HG02588 (cell line): Measurements from ENCODE around the gene RNU6-8.
A peak's percentile ranks its signal among the peaks of the same experiment; 100 is the strongest.

Source experiments
- ATAC-seq: cut with Tn5 transposase; IDR thresholded peaks from one replicate; pipeline ENCODE4 v1.9.1; 2021; ENCODE audit warnings: mild to moderate bottlenecking, moderate library complexity; ENCODE audit not compliant: unreplicated experiment

The RNU6-8 gene

DNA sequence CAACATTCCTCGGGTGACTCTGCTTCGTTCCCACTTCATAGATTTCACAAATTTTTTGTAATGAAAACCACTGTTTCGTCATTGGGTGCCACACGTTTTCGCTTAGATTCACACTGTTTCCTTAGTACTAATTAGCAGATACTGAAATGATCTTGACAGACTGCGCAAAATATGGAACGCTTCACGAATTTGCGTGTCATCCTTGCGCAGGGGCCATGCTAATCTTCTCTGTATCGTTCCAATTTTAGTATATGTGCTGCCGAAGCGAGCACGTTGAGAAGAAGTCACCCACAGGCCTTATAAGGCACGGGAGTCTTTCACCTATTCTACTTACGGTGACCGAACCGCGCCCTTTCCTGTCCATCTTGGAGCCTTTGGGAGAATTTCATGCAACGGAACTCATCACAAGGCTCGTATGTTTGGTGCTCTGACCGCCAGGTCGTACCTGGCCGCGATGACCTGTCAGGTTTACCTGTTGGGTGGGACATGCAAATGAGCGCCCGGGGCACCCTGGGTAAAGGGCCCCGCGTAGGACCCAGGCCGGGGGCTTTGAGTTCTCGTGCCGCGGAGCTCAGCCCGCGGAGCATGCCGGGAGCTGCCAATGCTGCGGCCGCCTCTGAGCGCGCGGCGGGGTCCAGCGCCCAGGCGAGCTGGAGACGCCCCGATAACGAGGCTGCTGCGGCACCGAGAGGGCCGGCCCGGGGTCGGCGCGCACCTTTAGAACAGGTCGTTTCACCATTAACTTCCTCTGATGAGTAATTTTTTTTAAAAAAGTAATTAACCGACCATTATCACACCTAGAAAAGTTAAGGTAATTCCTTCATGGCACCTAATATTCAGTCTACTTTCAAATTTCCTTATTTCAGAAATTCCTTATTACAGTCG lies at the start of gene RNU6-8:
Gene RNU6-8 (minus strand): TSS at position 272 of the 885 bp plus-strand sequence.
- ATAC-seq = peak; percentile 68

DNA sequence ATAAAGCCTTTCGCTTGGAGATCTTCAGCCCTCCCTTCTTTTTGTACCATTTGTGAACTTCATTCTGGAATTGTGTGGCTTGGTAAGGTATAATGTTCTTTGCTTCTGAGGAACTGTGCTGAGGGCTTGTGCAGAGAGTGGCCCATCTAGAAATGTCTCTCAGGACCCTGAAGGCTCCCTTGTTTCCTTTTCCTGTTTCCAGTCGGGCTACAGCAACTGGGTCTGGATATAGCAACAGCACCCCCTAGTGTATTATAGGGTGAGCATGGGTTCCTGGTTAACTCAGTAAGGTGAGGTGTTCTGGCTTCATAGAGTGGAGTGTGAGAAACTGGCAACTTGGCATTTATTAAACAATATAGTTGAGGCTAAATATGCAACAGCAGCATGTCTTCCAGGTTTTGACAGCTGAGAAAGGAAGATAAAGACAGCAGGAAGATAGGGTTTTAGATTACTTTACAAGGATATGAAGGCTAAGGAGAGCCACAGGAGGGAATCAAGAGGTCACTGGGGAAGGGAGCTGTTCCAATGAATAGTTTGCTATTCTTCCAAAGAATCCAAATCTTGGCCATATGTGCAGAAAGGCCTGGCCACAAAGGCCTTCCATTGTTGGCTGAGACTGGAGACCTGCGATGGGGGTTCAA lies 49.1 kb upstream of the RNU6-8 start:
- peak; percentile 82 for ATAC-seq

DNA sequence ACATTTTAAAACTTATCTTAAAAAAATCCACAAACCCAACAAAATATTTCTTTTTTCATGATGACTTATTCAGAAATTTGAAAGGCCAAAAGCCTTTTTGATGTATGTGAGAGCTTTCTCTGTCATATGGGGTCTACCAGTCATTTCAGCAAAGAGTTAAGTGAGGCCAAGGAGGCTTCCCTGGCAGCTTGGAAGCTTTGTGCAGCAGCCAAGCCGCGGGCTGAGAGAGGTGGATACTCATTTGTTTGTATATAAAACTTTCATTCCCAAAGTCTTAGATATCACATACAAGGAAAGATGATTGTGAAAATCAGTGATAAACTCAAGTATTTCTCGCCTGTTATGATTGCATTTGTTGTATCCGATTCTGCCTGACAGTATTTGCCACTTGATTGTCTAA lies 48.5 kb upstream of the RNU6-8 start:
- no peak for ATAC-seq

DNA sequence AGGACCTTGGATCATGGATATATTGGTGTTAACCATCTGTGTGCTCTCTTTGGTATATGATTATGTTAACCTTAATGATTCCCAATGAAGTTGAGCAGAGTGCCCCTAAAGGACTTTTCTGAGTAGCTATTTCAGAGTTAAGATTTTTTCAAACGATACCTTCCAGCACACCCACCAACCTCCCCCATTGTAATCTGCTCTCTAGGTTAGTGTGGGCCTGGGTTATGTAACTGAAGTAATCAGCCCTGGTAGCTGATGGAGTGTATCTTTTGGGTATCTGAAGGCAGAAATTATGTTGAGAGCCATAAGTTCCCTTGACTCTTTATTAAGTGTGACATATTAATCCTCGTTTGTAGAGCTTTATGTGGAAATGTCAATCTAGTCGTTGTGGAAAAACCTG lies 47.6 kb upstream of the RNU6-8 start:
- no peak for ATAC-seq

DNA sequence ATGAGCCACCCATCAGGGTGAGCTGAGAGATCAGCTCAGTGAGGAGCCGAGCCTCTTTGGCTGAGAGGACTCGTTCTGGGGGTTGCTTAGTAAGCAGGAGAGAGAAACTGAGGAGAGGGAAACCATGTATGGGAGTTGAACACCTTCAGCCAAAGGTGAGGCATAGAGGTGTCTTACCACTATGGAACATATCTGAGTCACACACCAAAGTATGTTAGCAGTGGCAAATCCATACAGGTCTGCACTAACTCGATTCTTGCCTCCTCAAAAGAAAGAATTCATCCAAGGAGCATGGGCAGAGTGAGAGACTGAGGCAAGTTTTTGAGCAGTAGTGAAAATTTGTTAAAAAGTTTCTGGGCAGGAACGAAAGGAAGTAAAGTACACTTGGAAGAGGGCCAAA lies 46.7 kb upstream of the RNU6-8 start:
- no peak for ATAC-seq

DNA sequence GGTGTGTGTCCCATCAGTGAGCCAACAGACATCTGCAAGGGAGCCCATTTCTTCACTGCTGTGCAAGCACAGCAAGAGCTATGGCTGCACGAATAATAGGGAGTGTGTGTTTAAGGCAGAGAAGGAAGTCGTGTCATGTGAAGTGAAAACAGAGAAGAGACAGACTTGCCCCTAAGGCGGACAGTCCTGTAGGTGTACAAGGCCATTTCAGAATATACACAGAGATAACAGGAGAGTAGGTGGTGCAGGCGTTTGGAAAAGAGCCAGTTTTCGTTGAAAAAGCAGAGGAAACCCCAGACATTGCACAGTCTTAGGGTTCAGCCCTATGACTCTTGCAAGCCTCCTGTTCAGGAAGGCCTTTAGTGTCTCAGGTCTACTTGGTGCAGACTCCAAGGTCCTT lies 46.3 kb upstream of the RNU6-8 start:
- no peak for ATAC-seq

DNA sequence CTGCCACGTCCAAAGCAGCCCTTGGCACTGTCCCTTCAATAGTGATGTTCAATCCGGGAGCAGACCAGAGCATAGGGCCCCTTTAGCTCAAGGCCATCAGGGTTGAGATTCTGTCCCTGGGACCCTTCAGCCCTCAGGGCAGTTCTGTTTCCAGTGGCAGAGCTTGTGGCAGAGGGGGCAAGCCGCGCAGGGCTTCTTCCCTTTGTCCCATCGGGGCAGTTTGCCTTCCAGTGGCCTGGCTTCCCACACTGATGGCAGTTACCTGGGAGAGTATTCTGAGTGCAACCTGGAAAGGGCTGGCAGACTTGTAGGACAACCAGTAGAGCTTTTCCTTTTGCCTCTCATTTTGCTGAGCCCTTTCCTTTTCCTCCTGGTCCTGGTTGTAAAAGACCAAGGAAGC lies 43.7 kb upstream of the RNU6-8 start:
- no peak for ATAC-seq

DNA sequence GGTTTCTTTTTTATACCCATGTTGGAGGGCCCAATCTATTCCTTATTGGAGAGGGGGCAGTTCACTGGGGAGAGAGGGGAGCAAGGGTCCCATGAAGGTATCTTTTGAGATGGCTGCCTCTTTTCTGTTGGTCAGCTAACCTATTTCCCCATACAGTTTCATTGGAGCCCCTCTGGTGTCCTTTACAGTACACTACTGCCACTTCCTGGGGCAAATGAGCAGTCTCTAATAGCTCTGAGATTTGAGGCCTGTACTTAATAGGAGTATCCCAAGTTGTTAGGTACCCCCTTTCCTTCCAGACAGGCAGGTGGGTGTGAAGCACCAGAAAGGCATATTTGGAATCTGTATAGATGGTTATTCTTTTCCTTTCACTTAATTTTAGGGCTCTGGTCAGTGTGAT lies 41.3 kb upstream of the RNU6-8 start:
- no peak for ATAC-seq

DNA sequence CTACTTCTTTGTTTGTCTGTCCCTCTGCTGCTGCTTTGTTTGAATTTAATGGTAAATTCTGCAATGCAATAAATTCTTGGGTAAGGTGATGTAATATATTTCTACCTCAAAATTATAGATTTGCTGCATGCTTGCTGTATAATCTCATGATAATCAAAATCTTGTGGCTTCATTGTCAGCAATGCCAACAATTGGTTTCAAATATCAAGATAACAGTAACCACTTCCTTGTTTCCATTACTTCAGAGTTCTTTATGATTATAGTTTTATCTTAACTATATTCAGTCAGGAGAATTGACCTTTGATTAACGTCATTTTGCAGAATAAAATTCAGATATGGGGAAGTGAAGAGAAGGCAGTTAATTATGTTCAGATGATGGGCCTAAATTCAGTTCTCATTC lies 30.2 kb upstream of the RNU6-8 start:
- no peak for ATAC-seq

DNA sequence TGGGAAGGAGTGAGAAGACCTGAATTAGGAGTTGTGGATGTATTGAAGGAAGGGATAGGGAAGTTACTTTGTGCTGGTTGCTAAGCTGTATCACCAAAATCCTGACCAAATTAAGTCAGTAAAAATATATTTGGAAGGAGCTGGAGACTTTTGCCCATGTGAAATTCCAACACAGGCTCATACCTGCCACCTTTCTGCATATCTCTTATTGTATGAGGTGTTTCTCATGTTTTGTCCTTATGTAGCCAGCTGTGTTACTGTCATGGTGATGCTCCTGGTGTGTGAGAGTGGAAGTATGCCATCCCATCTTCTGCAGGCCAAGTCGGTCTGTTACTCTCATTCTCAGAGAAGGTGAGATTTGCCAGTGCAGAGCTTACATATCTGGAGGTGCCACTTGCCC lies 29.4 kb upstream of the RNU6-8 start:
- ATAC-seq = no peak

DNA sequence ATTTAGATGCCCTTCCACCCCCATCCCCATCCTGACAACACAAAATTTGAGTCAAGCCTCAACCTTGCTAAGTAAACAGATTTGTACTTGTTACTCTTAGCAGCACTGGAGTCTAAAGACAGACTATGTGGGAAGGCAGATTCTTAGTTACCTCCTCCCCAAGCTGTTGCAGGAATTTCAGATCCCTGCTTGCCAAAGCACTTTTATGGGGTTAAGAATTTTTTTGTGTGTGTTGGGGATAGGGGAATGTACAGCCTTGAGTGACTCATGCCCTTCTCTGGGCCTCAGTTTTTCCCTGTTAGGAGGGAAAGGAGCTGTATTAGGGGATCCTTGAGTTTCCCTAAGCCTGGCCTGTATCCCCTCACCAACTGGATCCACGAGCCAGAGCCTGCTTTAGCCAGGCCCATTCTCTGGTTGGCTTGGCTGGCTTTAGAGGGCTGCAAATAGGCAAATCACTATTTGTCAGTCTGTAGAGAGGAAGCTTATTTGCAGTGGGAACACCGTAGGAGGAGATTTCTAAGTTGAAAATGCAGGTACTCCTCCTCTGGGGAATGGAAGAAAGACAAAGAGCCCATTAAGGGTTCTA lies 27.7 kb upstream of the RNU6-8 start:
- no peak for ATAC-seq

DNA sequence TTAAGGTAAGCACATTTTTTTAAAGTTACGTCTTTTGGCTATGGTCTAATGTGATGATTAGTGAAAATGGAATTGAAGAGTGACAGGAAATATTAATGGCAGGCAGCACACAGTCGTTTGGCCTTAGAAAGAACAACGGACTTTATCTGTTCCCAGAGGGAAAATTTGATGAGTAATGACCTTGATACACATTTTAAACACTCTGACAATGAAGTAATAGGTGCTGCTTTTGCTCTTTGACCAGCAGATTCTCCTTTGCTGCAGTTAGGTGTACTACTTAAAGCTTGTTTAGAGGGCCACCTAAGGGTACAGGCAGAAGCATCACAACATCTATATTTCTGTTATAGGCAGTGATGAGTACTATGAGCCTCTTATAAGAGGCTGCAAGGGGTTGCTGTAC lies 27.1 kb upstream of the RNU6-8 start:
- ATAC-seq = no peak

DNA sequence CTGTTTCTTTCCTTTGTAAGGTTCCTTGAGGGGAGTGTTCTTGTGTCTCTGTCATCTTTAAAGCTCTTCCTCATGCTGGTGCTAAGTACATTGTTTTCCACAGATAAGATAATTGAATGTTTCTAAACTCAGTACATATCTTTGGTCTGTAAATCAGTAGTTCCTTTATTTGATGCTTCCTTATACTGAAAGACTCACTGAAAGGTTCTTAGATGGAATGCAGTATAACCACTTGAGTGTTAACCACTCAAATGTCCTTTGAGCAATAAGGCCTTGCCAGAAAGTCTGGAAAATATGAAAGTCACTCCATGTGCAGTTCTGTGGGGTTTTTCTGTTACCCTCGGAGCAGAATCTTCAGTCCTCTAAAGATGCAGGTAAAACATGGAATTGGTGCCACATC lies 23.0 kb upstream of the RNU6-8 start:
- ATAC-seq = no peak

DNA sequence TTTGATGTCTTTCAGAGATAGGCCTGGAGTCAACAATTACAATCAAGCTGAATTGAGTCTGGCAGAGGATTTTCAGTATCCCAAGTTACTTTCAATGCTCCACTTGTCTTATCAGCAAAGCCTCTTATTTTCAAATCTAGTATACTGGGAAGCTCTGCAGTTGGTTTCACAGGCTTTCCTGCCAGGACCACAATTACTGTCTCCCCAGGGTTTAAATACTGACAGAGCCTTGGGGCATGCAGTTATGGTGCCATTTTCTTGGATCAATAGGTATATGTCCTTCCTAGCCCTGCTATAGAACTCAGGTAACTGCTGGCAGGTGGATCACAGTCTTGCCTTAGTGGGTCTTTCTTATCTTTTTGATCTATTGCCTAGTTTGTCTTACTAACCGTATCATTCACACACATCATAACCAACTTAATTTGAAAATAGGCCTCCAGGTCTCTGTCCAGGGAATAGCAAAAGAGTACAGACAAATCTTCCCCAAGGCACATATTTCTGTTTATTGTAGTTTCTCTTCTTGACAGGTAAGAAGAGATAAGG lies 22.4 kb upstream of the RNU6-8 start:
- ATAC-seq = no peak

DNA sequence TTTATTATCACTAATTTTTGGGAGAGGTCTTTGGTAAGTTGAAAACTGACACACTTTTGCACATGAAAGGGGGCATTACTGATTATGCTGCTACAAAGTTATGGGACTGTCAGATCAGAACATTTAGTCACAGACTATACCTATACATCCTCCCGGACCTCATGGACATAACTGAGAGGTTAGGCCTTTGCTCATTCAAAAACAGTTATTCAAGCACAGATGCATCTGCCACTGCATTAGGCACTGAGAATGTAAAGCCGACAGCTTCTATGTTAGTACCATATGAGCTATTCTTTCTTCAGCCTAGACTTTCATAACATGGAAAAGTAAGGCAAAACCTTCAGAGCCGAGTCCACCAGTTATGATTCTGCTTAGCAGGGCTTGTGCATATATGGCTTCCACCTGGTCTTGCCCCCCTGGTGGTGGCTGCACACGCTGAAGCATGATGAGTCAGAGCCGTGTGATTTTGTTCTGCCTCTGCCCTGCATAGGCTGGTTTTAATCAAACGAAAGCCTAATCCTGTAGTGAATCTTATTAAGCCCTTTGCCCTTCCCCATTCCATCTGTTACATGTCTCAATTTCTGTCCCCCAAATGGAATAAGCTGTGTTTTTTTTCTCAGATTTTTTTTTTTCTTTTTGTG lies 21.8 kb upstream of the RNU6-8 start:
- no peak for ATAC-seq

DNA sequence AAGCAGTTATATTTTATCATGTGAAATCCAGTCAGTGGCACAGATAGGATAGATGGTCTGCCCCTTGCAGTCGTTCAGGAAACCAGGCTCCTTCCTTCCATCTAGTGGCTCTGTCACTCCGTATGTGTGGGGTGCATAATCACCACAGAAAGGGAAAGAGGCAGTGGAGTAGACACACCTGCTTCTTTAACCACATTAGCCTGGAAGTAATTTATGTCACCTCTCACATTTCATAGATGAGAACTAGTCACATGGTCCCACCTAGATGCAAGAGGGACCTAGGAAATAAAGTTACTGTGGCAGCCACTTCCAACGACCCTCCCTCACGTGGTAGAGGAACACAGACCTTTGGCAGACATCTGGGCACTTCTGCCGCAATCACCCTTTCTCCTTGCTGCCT lies 14.2 kb upstream of the RNU6-8 start:
- ATAC-seq = no peak

DNA sequence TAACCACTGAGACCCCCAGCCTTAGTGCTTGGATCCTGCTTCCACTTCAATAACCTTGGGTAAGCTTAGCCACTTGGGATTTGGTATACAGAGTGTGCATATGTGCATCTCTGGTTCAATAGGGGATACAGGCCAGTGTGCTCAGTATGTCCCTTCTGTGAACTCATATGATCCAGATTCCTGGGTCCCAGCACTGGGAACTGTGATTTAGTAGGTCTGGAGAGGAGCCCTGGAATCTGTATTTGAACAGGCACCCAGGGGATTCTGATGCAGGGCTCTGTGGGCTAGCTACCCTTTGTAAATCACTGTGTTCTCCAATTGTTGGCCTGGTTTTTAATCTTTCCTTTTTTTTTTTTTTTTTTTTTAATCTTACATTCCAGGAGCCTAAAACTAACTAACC lies 9.8 kb upstream of the RNU6-8 start:
- no peak for ATAC-seq

DNA sequence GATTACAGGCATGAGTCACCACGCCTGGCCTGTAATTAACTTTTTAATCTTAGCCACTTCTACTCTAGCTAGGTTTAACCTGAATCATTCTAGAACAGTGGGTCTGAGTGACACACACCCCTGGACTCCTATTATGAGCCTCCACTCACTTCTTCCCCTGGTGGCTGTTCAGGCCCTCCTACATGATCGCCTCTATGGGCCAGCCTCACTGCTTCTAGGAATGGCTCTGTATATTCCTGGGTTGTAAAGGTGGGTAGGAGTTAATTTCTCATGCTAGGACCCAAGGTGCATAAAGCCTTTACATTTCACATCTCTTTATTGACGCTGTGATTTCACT lies 8.0 kb upstream of the RNU6-8 start:
- ATAC-seq = no peak

DNA sequence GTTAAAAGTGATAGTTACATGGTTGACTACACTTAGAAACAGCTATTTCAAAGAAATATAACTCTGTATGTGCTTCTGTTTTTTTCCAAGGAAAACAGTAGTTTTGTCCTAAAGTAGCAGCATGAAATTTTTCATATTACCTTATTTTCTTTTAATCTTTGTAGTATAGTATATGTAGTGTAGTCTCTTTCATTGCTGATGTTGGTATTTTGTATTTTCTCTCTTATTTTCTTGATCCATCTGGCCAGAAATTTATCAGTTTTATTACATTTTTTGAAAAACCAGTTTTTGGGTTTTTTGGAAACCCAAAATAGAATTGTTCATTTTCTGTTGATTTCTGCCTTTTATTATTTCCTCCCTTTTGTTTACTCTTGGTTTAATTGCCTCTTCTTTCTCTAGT lies 6.4 kb upstream of the RNU6-8 start:
- ATAC-seq = no peak

DNA sequence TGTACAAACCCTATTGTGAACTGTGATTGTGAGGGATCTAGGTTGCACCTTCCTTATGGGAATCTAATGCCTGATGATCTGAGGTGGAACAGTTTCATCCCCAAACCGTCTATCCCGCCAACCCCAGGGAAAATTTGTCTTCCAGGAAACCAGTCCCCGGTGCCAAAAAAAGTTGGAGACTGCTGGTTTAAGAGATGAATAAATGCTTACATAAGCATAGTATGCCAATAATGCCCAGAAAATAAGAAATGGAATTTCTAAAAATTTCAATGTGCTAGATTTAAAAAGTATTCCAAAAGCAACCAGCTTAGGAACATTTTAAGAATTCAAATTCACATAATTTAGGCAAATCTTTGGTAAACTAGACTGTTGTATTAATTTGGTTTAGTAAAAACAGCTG lies 5.4 kb upstream of the RNU6-8 start:
- no peak for ATAC-seq

DNA sequence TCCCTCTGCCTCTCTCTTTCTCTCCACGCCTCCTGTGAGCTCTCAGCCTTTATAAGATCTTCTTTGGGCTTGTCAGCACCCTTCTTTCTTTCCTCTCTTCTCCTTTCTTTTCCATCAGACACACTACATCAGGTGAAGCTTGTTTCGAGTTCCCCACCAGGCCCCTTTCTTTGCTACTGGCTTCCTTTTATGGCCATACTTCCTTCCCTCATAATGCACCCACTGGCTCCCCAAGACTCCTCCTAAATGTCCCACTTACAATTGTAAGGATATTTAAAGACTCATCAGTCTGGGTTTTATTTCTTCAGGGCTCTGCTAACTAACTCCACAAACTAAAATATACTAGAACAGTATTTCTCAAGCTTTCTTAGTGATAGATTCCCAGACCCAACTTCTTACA lies 3.5 kb upstream of the RNU6-8 start:
- no peak for ATAC-seq

DNA sequence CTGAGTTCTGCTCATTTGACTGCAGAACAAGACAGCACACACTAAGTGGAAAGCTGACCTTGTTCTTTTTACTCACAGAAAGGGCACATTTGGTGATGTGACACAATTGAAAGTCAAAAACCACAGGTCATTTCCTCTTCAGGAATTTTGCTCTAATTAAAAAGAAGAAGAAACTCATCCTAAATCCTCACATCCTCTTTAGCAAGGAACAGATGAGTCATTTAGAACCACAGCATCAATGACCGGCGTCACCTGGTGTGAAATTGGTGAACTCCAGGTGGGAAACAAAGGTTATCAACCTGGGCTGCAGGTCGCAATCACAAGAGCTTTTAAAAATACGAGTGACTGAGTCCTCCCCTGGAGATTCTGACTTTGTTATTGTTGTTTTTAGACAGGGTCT lies 2.9 kb upstream of the RNU6-8 start:
- no peak for ATAC-seq
